ENCODE results near the gene PNKP. TPM values are rescaled to one million over a fixed set of nuclear protein-coding genes. Genes with fewer than 3 reads are reported as not detected.

Gene PNKP
- total RNA-seq, 1 experiment from 2014 or later = 130 TPM

DNA sequence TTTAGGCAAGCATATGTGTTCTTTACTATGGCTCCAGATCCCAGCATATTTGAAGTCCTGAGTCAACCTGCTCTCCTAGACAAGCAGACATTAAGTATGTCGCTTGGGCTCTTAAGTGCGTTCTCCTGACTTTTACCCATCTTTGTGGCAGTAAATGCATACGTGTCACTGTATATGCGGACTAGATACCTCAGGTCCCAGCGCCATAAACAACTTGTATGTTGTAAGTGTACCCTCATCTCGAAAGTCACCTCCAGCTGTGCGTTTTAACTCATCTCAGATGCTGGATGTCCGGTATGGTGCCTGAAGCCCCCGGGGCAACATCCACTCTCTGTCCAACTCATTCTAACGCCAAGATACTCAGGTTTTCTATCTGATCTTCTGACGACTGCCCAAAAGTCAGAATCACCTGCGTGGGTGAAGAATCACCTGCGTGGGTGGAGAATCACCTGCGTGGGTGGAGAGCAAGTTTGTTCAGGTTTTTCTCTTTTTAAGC, 14.7 kb downstream of the PNKP start:
- Histone ChIP-seq H3K9me3 (no peaks in the 10 kb centered on the region), H3K4me1 (peaks cover 14% of the 10 kb centered on the region), H3K36me3 (ENCODE audit: control insufficient read depth, insufficient read depth, low read length) (peaks cover 10% of the 10 kb centered on the region), H3K27me3 (replicated peaks; ENCODE audit: control insufficient read depth, insufficient read depth, low read length) (no peaks in the 10 kb centered on the region), H3K4me3 (ENCODE audit: low read depth, low read length) (peak overlapping the region; percentile 73; the same call in 1 of the 2 replicates)
- TSS peak; percentile 63 for BruUV-seq (replicated peaks)
- TF ChIP-seq, protein P1, sequence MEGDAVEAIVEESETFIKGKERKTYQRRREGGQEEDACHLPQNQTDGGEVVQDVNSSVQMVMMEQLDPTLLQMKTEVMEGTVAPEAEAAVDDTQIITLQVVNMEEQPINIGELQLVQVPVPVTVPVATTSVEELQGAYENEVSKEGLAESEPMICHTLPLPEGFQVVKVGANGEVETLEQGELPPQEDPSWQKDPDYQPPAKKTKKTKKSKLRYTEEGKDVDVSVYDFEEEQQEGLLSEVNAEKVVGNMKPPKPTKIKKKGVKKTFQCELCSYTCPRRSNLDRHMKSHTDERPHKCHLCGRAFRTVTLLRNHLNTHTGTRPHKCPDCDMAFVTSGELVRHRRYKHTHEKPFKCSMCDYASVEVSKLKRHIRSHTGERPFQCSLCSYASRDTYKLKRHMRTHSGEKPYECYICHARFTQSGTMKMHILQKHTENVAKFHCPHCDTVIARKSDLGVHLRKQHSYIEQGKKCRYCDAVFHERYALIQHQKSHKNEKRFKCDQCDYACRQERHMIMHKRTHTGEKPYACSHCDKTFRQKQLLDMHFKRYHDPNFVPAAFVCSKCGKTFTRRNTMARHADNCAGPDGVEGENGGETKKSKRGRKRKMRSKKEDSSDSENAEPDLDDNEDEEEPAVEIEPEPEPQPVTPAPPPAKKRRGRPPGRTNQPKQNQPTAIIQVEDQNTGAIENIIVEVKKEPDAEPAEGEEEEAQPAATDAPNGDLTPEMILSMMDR (IDR thresholded peaks at IDR 0.05; ENCODE audit: insufficient read depth in 1 of 2, low read depth in 1 of 2, low read length in 1 of 2, severe bottlenecking in 1 of 2, unreplicated experiment in 1 of 2) = no peak
- Mint-ChIP-seq H3K9me3 (ENCODE audit: unreplicated experiment) (peaks cover 16% of the 10 kb centered on the region), H3K27me3 (ENCODE audit: insufficient read depth, unreplicated experiment) (no peaks in the 10 kb centered on the region), H3K36me3 (ENCODE audit: insufficient read depth, unreplicated experiment) (peaks cover 71% of the 10 kb centered on the region), H3K4me1 (ENCODE audit: low read depth, unreplicated experiment) (peaks cover 17% of the 10 kb centered on the region), H3K27ac (ENCODE audit: unreplicated experiment) (peak overlapping the region; percentile 97), H3K4me3 (ENCODE audit: unreplicated experiment) (peak overlapping the region; percentile 82)
- CTCF ChIA-PET = no interaction called here
- POLR2A ChIA-PET = no interaction called here
- intact Hi-C loops (cut with micrococcal nuclease; ENCODE audit: unreplicated experiment) = loop anchor here (5.0 kb wide), 2 partner anchors 35 to 85 kb away; partner anchors contain the start of genes AP2A1 and MED25
- DNase-seq = no peak

DNA sequence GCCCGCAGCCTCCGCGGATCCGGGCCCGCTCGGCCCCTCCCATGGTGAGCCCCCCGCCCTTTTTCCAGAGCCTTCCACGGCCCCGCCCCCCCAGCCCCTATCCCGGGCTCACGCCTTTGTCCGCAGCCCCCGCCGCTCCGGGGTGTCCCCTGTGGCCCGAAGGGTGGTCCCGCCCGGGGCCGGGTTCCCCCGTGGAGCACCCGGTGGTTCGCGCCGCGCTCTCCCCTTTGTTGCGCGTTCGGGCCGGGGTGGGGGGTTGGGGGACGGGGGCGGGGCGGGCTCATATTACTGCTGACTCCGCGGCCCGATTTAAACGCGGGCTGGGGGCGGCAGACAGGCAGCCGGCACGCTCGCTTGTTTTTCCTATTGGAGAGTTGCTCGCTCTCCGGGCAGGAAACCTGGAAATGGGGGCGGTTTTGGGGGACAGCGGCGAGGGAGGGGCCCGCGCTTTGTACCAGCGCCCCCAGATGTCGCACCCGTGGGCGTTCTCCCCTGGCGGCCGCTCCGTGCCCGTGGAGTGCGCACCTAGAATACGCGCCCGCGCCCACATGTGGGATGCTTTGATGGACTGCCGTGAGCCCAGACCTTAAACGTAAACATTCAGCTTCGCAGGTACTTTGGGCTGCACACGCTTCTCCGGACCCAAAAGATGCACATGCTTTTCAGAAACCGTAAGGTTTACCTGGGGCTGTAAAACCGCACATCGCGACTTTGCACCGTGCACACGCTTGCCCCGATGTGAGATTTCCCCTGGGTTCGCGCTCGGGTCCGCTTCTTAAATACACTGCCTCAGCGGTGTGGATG, 15.7 kb downstream of the PNKP start:
- peaks cover 17% of the 10 kb centered on the region for H3K4me1 Mint-ChIP-seq (ENCODE audit: low read depth, unreplicated experiment)
- H3K4me3 Mint-ChIP-seq (ENCODE audit: unreplicated experiment) = peak overlapping the region; percentile 82
- H3K36me3 ChIP-seq (ENCODE audit: control insufficient read depth, insufficient read depth, low read length) = peaks cover 6% of the 10 kb centered on the region
- peaks cover 16% of the 10 kb centered on the region for H3K9me3 Mint-ChIP-seq (ENCODE audit: unreplicated experiment)
- H3K4me1 ChIP-seq = peaks cover 14% of the 10 kb centered on the region
- peak in 1 of 2 experiments; percentile 59 for DNase-seq
- H3K27me3 ChIP-seq (replicated peaks; ENCODE audit: control insufficient read depth, insufficient read depth, low read length) = no peaks in the 10 kb centered on the region
- TF ChIP-seq, protein P1 (IDR thresholded peaks at IDR 0.05; ENCODE audit: insufficient read depth in 1 of 2, low read depth in 1 of 2, low read length in 1 of 2, severe bottlenecking in 1 of 2, unreplicated experiment in 1 of 2) = no peak
- H3K27ac Mint-ChIP-seq (ENCODE audit: unreplicated experiment) = peak overlapping the region; percentile 97
- H3K4me3 ChIP-seq (ENCODE audit: low read depth, low read length) = peak overlapping the region; percentile 73
- POLR2A ChIA-PET = interaction anchor here (1.5 to 1.7 kb wide), 2 partner anchors 17 to 211 kb away, joined by 5 to 17 read pairs; no protein-coding TSS in a partner anchor
- CTCF ChIA-PET = no interaction called here
- BruUV-seq (replicated peaks) = no TSS peak
- no peaks in the 10 kb centered on the region for H3K27me3 Mint-ChIP-seq (ENCODE audit: insufficient read depth, unreplicated experiment)
- H3K9me3 ChIP-seq = no peaks in the 10 kb centered on the region
- intact Hi-C loops (cut with micrococcal nuclease; ENCODE audit: unreplicated experiment) = loop anchor here (5.0 kb wide), 2 partner anchors 34 to 84 kb away; partner anchors contain the start of genes AP2A1 and MED25
- peaks cover 67% of the 10 kb centered on the region for H3K36me3 Mint-ChIP-seq (ENCODE audit: insufficient read depth, unreplicated experiment)

All from Caco-2 (cell line).